Lung (tissue), 12 donors: ENCODE data around the gene SFXN5. TPM values are rescaled to one million over a fixed set of nuclear protein-coding genes. Genes with fewer than 3 reads are reported as not detected.

Source experiments
- ATAC-seq: fragments of 200-7000 bp; cut with Tn5 transposase; one replicate; pipeline ENCODE4 v1.9.1; 2020; ENCODE audit warnings: moderate number of reproducible peaks; ENCODE audit not compliant: insufficient read depth, low FRiP score
- DNase-seq, 3 donors: peaks; one replicate each; pipeline ENCODE4 v3.0.0-alpha.2; 2013 to 2017
- H3K27ac ChIP-seq, 2 donors: one replicate each; pipeline ENCODE4 v1.5.1; 2013; ENCODE audit warnings: mild to moderate bottlenecking in 2 of 2, moderate library complexity in 2 of 2, control low read depth in 1 of 2, inconsistent platforms in 1 of 2, low read depth in 1 of 2, low read length in 1 of 2
- H3K27me3 ChIP-seq, 3 donors: one replicate each; pipeline ENCODE4 v1.5.1; 2013; ENCODE audit warnings: low read length in 2 of 3; ENCODE audit not compliant: control insufficient read depth in 3 of 3, insufficient read depth in 3 of 3
- H3K36me3 ChIP-seq, 4 donors: one replicate each; pipeline ENCODE4 v1.5.1; 2013; ENCODE audit warnings: low read length in 4 of 4, mild to moderate bottlenecking in 1 of 4, moderate library complexity in 1 of 4; ENCODE audit not compliant: control insufficient read depth in 4 of 4, insufficient read depth in 4 of 4
- H3K4me1 ChIP-seq, 5 donors: one replicate each; pipeline ENCODE4 v1.5.1; 2013; ENCODE audit warnings: low read length in 5 of 5, mild to moderate bottlenecking in 2 of 5, moderate library complexity in 1 of 5; ENCODE audit not compliant: control insufficient read depth in 5 of 5, insufficient read depth in 5 of 5
- H3K4me3 ChIP-seq: one replicate; pipeline ENCODE4 v1.5.1; 2013; ENCODE audit warnings: mild to moderate bottlenecking, control low read depth, moderate library complexity
- H3K9ac ChIP-seq, 2 donors: one replicate each; pipeline ENCODE4 v1.5.1; 2013; ENCODE audit warnings: low read length in 2 of 2, control low read depth in 1 of 2; ENCODE audit not compliant: insufficient read depth in 1 of 2
- H3K9me3 ChIP-seq, 4 donors: one replicate each; pipeline ENCODE4 v1.5.1; 2013; ENCODE audit warnings: low read length in 3 of 4, mild to moderate bottlenecking in 1 of 4, moderate library complexity in 1 of 4; ENCODE audit not compliant: control insufficient read depth in 4 of 4, insufficient read depth in 3 of 4
- WGBS, 2 donors: extraction: QIAGEN DNeasy Blood & Tissue Kit; methylation state at CpG; one replicate each; pipeline ENCODE4 v1.1.7; 2013; 5-methylcytosine and 5-hydroxymethylcytosine counted together
- polyA plus RNA-seq, 2 donors: library from polyadenylated mRNA; stranded (reverse); fragments of 200-250 nt; gene quantifications; one replicate each; pipeline ENCODE4 v1.2.1, GENCODE V29; 2013
- total RNA-seq, 2 donors: library from RNA; depleted of rRNA in 1 of 2; stranded (reverse); fragments of >200 nt in 1 of 2; gene quantifications; one replicate each; pipeline ENCODE4 v1.2.1, GENCODE V29; 2014 to 2021
- TF ChIP-seq, protein P1 (sequence below): IDR thresholded peaks from 2 replicates; pipeline ENCODE4 v1.5.1; 2012; ENCODE audit warnings: mild to moderate bottlenecking; ENCODE audit errors: control extremely low read depth, extremely low read depth
- donor health status: control.
- donor health status: control.
- donor health status: Bipolar disorder and iron deficiency.
- donor health status: healthy.
- donor health status: DM: yes; HTN: yes; CAD: no.

Gene SFXN5
- total and polyA plus RNA-seq, 4 donors = 8.3 to 15.6 (median 9.6) TPM

DNA sequence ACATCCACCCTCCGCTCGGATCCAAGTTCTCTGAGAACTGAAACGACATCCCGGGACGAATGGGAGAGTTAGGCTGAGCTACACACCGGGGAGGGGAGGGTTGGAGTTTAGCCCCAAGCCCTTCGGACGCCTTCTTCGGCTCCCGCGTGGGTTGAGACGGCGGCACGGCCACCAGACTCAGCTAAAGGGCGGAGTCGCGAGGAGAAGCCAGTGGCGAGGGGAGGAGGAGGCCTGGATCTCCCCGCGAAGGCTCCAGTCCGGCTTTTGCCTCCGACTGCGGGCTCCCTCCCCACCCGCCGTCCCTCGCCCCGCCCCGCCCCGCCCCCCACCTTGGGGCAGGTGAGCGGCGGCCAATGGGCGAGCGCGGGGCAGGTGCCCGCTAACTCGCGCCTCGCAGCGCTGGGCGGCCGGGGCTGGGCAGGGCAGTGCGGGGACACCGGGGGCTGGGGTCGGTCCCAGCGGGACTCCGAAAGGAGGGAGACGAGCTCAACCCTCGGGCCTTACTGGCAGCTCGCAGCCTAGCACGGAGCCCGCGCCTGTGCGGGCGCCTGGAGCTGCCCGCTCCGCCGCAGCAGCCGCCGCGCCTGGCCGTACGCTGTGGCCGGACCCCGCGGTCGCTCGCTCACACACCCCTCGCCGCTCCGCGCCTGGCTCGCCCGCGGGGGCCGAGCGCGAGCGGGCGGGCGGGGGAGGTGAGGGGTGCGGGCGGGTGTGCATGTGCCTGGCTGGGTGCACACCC, 154.2 kb downstream of the SFXN5 start, which contains the start of gene EMX1:
TSS of gene EMX1 (plus strand) at position 382 of the 739 bp plus-strand sequence. CDS start at position 716, 334 bp downstream.
- ATAC-seq = peak; percentile 68
- peak within 1 kb of the TSS; percentile 6 for H3K4me3 ChIP-seq
- TF ChIP-seq, protein P1, sequence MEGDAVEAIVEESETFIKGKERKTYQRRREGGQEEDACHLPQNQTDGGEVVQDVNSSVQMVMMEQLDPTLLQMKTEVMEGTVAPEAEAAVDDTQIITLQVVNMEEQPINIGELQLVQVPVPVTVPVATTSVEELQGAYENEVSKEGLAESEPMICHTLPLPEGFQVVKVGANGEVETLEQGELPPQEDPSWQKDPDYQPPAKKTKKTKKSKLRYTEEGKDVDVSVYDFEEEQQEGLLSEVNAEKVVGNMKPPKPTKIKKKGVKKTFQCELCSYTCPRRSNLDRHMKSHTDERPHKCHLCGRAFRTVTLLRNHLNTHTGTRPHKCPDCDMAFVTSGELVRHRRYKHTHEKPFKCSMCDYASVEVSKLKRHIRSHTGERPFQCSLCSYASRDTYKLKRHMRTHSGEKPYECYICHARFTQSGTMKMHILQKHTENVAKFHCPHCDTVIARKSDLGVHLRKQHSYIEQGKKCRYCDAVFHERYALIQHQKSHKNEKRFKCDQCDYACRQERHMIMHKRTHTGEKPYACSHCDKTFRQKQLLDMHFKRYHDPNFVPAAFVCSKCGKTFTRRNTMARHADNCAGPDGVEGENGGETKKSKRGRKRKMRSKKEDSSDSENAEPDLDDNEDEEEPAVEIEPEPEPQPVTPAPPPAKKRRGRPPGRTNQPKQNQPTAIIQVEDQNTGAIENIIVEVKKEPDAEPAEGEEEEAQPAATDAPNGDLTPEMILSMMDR = no peak
- peaks cover 0 to 35% (median 4%) of the 10 kb centered on the region in 5 donors for H3K4me1 ChIP-seq
- peaks cover 7 to 83% (median 83%) of the 10 kb centered on the region in 3 donors for H3K27me3 ChIP-seq
- no peak within 1 kb of the TSS for H3K9ac ChIP-seq
- H3K27ac ChIP-seq = no peak within 1 kb of the TSS
- H3K9me3 ChIP-seq = peaks cover 0 to 7% (median 0%) of the 10 kb centered on the region in 4 donors
- 1% methylated on average over 48 to 82 of the region's 82 CpGs for WGBS, 2 donors
- H3K36me3 ChIP-seq = no peaks in the 10 kb centered on the region
- DNase-seq = peak; percentile 36 to 67 (median 51)

DNA sequence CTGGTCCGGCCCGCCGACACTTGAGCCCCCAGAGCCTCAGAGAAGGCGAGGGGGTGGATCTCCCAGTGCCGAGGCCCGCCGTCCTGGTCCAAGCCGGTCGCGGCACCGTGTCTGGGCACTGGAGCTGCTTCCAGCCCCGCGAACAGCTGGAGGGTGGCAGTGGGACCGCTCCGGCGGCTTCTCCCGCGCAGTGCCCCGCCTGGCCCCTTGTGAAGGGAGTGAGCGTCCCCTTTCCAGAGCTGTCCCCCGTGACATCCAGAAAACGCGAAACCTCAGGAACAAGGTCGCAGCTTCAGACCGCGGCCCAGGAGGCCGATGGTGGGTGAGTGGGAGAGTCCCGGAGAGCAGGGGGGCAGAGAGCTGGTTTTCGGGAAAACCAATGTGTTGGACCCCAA, 154.8 kb downstream of the SFXN5 start:
- Histone ChIP-seq H3K9me3 (peaks cover 0 to 6% (median 0%) of the 10 kb centered on the region in 4 donors), H3K4me1 (peaks cover 0 to 35% (median 4%) of the 10 kb centered on the region in 5 donors), H3K27ac (no peak overlapping the region), H3K9ac (no peak overlapping the region), H3K36me3 (no peaks in the 10 kb centered on the region), H3K27me3 (peaks cover 7 to 83% (median 83%) of the 10 kb centered on the region in 3 donors), H3K4me3 (no peak overlapping the region)
- 3 to 4% methylated on average over 26 to 29 of the region's 29 CpGs for WGBS, 2 donors
- DNase-seq = no peak
- TF ChIP-seq, protein P1 = no peak
- no peak for ATAC-seq

DNA sequence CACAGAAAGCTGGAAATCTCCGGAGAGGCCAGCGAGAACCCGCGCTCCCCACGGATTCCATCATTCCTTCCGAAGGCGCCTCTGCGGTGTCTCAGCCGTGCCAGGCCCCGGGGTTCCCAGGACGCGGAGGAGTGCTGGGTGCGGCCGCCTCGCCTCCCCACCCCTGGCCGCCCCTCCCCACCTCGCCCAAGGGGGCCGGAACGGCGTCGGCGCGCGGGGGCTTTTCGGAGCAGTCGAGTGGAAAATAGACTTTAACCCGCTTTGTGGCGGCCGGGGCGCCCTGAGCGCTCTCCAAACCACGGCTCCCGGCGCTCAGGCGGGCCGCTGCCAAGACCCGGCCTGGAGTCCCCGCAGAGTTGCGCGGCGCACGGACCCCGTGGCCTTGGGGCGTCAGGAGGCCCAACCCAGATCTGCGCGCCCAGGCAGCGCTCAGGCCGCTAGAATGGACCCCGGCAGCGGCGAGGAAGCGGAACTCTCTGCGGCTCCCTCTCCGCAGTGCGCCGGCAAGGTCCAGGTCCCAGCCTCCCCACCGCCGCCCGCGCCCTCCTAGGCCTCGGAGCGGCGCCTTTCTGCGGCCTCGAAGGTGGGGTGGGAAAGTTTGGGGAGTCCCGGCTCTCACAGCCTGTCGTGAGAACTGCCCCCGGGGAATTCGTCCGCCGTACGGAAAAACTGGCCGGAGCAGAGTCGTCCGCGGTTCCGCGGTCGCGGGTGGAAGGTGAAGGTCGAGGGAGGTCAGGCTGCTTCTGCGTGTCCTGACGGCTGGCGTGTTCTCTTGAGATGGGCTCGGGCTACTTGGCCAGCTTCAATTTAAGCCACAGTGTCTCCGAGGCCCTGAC, 155.4 kb downstream of the SFXN5 start:
- peaks cover 0 to 6% (median 0%) of the 10 kb centered on the region in 4 donors for H3K9me3 ChIP-seq
- H3K4me3 ChIP-seq = peak overlapping the region; percentile 6
- H3K9ac ChIP-seq = no peak overlapping the region
- TF ChIP-seq, protein P1 = no peak
- DNase-seq = peak; percentile 53 to 64 (median 62)
- WGBS, 2 donors = 1% methylated on average over 71 to 86 of the region's 86 CpGs
- no peak overlapping the region for H3K27ac ChIP-seq
- peaks cover 7 to 83% (median 83%) of the 10 kb centered on the region in 3 donors for H3K27me3 ChIP-seq
- H3K4me1 ChIP-seq = peaks cover 0 to 35% (median 4%) of the 10 kb centered on the region in 5 donors
- H3K36me3 ChIP-seq = no peaks in the 10 kb centered on the region
- peak; percentile 73 for ATAC-seq
